Stomach (tissue), 4 donors: ENCODE data around the gene ZNF808.

ENCODE experiments used
- EP300 ChIP-seq: sonication (generic); formaldehyde crosslinking; IDR thresholded peaks from one replicate; pipeline ENCODE4 v1.6.1; 2017; ENCODE audit warnings: antibody characterized with exemption
- POLR2A ChIP-seq, 4 donors: fragments of 450-650 bp; IDR thresholded peaks; one replicate each; pipeline ENCODE4 v1.6.1; 2016; ENCODE audit warnings: antibody characterized with exemption in 4 of 4, control low read depth in 2 of 4, mild to moderate bottlenecking in 1 of 4, moderate library complexity in 1 of 4
- POLR2AphosphoS5 ChIP-seq, 3 donors: sonication (generic); formaldehyde crosslinking; IDR thresholded peaks; one replicate each; pipeline ENCODE4 v1.6.1; 2016; ENCODE audit warnings: antibody characterized with exemption in 3 of 3
- TF ChIP-seq, protein P1 (sequence below), 7 experiments: fragments of 450-650 bp in 4 of 7; fragments of 200-600 bp in 3 of 7; sonication (generic) in 3 of 7; IDR thresholded peaks; one replicate each; pipeline ENCODE4 v1.5.1; 2016 to 2019; ENCODE audit warnings: antibody characterized with exemption in 7 of 7, control low read depth in 2 of 7, mild to moderate bottlenecking in 1 of 7

DNA sequence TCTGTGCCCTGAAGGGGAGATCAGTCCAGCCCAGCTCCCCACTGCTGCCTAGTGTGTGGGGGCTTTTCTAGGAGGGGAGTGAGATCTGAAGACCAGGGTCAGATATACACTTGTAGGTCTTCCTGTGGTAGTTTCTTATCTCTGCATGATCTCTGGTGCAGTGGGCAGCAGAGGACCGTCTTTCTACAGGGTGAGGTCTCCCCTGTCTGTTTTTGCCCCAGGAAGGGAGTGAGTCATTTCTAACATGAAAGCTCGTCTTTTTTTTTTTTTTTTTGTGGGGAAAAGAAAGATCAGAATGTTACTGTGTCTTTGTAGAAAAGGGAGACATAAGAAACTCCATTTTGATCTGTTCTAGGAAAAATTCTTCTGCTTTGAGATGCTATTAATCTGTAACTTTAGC is 8.8 kb upstream of the ZNF808 start:
- TF ChIP-seq, protein P1, sequence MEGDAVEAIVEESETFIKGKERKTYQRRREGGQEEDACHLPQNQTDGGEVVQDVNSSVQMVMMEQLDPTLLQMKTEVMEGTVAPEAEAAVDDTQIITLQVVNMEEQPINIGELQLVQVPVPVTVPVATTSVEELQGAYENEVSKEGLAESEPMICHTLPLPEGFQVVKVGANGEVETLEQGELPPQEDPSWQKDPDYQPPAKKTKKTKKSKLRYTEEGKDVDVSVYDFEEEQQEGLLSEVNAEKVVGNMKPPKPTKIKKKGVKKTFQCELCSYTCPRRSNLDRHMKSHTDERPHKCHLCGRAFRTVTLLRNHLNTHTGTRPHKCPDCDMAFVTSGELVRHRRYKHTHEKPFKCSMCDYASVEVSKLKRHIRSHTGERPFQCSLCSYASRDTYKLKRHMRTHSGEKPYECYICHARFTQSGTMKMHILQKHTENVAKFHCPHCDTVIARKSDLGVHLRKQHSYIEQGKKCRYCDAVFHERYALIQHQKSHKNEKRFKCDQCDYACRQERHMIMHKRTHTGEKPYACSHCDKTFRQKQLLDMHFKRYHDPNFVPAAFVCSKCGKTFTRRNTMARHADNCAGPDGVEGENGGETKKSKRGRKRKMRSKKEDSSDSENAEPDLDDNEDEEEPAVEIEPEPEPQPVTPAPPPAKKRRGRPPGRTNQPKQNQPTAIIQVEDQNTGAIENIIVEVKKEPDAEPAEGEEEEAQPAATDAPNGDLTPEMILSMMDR (IDR thresholded peaks at IDR 0.05) = no peak
- TF ChIP-seq POLR2AphosphoS5 (IDR thresholded peaks at IDR 0.05) (no peak), EP300 (no peak), POLR2A (IDR thresholded peaks at IDR 0.05) (no peak)
